K562 (cell line): ENCODE data around the gene MTA1. TPM values are rescaled to one million over a fixed set of nuclear protein-coding genes. Genes with fewer than 3 reads are reported as not detected.

Experiments used
- ATAC-seq: fragments of 200-7000 bp; cut with Tn5 transposase; 3 replicates; pipeline ENCODE4 v1.9.1; 2020; ENCODE audit warnings: moderate library complexity
- BruUV-seq: library from RNA; stranded (reverse); fragments of 400-500 nt; replicated peaks from 2 replicates; lab custom pipeline; 2021; lab: Mats Ljungman, UMichigan
- CTCF ChIA-PET: fragments of 300-600 bp; formaldehyde crosslinking; extraction: SDS; loops from one replicate; lab custom pipeline; 2021; ENCODE audit warnings: low intra/inter-chr PET ratio; lab: Yijun Ruan, JAX
- POLR2A ChIA-PET: fragments of 300-600, 350-650 bp; sonication (Branson Sonifier 250); formaldehyde crosslinking; extraction: SDS; loops from one replicate; lab custom pipeline; 2021; ENCODE audit warnings: antibody characterized with exemption, inconsistent platforms; lab: Yijun Ruan, JAX
- DNase-seq, 4 experiments: peaks; one replicate each; pipeline versions ENCODE4 v3.0.0 to v3.0.0-alpha.2; 2011 to 2018; ENCODE audit warnings: low spot score in 3 of 4, mixed read lengths in 3 of 4; ENCODE audit errors: extremely low read depth in 1 of 4
- FAIRE-seq: peaks from 2 replicates; lab custom pipeline; 2011; peaks lifted over from hg19 to GRCh38; lab: Jason Lieb, UNC
- H2AFZ ChIP-seq: 2 replicates; pipeline ENCODE4 v1.6.0; 2011; ENCODE audit warnings: low read depth, low read length, control low read depth, inconsistent platforms
- H3K27ac ChIP-seq: fragments of 200-600 bp; 3 replicates; pipeline ENCODE4 v1.8.0; 2011; ENCODE audit warnings: low read depth, mild to moderate bottlenecking, control low read depth, inconsistent platforms, low read length, moderate library complexity, mixed read lengths; ENCODE audit errors: extremely low read depth
- H3K27me3 ChIP-seq, 2 experiments: fragments of 300-600 bp in 1 of 2; 2 replicates in 1 of 2; 3 replicates in 1 of 2; pipeline versions ENCODE4 v1.6.0 to v1.8.0; 2011; ENCODE audit warnings: inconsistent platforms in 2 of 2, low read length in 2 of 2, mild to moderate bottlenecking in 1 of 2, mixed read lengths in 1 of 2, moderate library complexity in 1 of 2; ENCODE audit not compliant: control insufficient read depth in 2 of 2, insufficient read depth in 2 of 2
- H3K36me3 ChIP-seq: fragments of 300-600 bp; 3 replicates; pipeline ENCODE4 v1.8.0; 2011; ENCODE audit warnings: mild to moderate bottlenecking, low read length, inconsistent platforms; ENCODE audit not compliant: control insufficient read depth, insufficient read depth
- H3K4me1 ChIP-seq, 2 experiments: fragments of 200-600 bp in 1 of 2; replicated peaks in 1 of 2; 2 replicates in 1 of 2; 3 replicates in 1 of 2; pipeline versions ENCODE4 v1.5.1 to v1.8.0; 2011; ENCODE audit warnings: inconsistent platforms in 2 of 2, low read length in 2 of 2, mild to moderate bottlenecking in 1 of 2, mixed read lengths in 1 of 2, moderate library complexity in 1 of 2; ENCODE audit not compliant: control insufficient read depth in 2 of 2, insufficient read depth in 2 of 2
- H3K4me2 ChIP-seq: 2 replicates; pipeline ENCODE4 v1.6.1; 2011; ENCODE audit warnings: low read length, control low read depth, inconsistent platforms, mixed read lengths; ENCODE audit not compliant: insufficient read depth
- H3K4me3 ChIP-seq: fragments of 200-600 bp; sonication (generic), shearing (Covaris generic); 2 replicates; pipeline ENCODE4 v1.5.1; 2016; ENCODE audit warnings: control low read depth, inconsistent platforms
- H3K79me2 ChIP-seq: fragments of 200-600 bp; 3 replicates; pipeline ENCODE4 v1.8.0; 2011; ENCODE audit warnings: low read length, inconsistent platforms; ENCODE audit not compliant: control insufficient read depth, insufficient read depth
- H3K9ac ChIP-seq, 2 experiments: 2 replicates each; pipeline versions ENCODE4 v1.6.0 to v1.6.1; 2011; ENCODE audit warnings: low read depth in 2 of 2, low read length in 2 of 2, control low read depth in 1 of 2, inconsistent platforms in 1 of 2, mild to moderate bottlenecking in 1 of 2, mixed read lengths in 1 of 2; ENCODE audit not compliant: insufficient read depth in 1 of 2
- H3K9me1 ChIP-seq: one replicate; pipeline ENCODE4 v1.6.0; 2011; ENCODE audit warnings: inconsistent platforms, mild to moderate bottlenecking, low read length, moderate library complexity; ENCODE audit not compliant: control insufficient read depth, insufficient read depth
- H3K9me3 ChIP-seq: replicated peaks from 2 replicates; pipeline ENCODE4 v1.5.1; 2011; ENCODE audit warnings: low read depth, low read length, inconsistent platforms; ENCODE audit not compliant: control insufficient read depth, insufficient read depth
- H4K20me1 ChIP-seq: replicated peaks from 2 replicates; pipeline ENCODE4 v1.6.1; 2011; ENCODE audit warnings: low read length, inconsistent platforms, mixed read lengths; ENCODE audit not compliant: control insufficient read depth, insufficient read depth
- BRCA1 ChIP-seq, 2 experiments: fragments of 450-650 bp in 1 of 2; sonication (generic) in 1 of 2; formaldehyde crosslinking in 1 of 2; IDR thresholded peaks; 2 replicates each; pipeline versions ENCODE4 v1.5.0 to v1.6.1; 2017 to 2020; ENCODE audit warnings: mild to moderate bottlenecking in 1 of 2, missing genetic modification reagents in 1 of 2
- EP400 ChIP-seq: fragments of 450-650 bp; IDR thresholded peaks from 2 replicates; pipeline ENCODE4 v1.6.1; 2017; ENCODE audit warnings: antibody characterized with exemption, mild to moderate bottlenecking, moderate library complexity
- GABPB1 ChIP-seq: sonication (generic); formaldehyde crosslinking; IDR thresholded peaks from 2 replicates; pipeline ENCODE4 v1.8.0; 2022; ENCODE audit warnings: mild to moderate bottlenecking, missing genetic modification reagents
- HMG20B ChIP-seq: fragments of 250-450 bp; sonication (Bioruptor Pico); IDR thresholded peaks from 2 replicates; pipeline ENCODE4 v1.5.0; 2021; ENCODE audit warnings: mild to moderate bottlenecking
- JUND ChIP-seq, 2 experiments: IDR thresholded peaks; 2 replicates in 1 of 2; 3 replicates in 1 of 2; pipeline ENCODE4 v1.6.1; 2011; ENCODE audit warnings: borderline replicate concordance in 2 of 2, low read depth in 2 of 2, low read length in 2 of 2, improper control_type of control experiment in 1 of 2, missing biosample characterization in 1 of 2, missing genetic modification characterization in 1 of 2, missing genetic modification reagents in 1 of 2
- KLF16 ChIP-seq: IDR thresholded peaks from 2 replicates; pipeline ENCODE4 v1.6.1; 2016; ENCODE audit warnings: antibody characterized with exemption
- PYGO2 ChIP-seq: fragments of 450-650 bp; IDR thresholded peaks from 2 replicates; pipeline ENCODE4 v1.6.1; 2016; ENCODE audit warnings: mild to moderate bottlenecking, missing genetic modification characterization, moderate library complexity, missing compliant biosample characterization
- RBFOX2 ChIP-seq: fragments of 200-400 bp; formaldehyde crosslinking; IDR thresholded peaks from 2 replicates; pipeline ENCODE4 v1.6.1; 2017; ENCODE audit warnings: low read depth, mild to moderate bottlenecking, low read length, moderate library complexity
- SP1 ChIP-seq: sonication (generic); formaldehyde crosslinking; IDR thresholded peaks from 2 replicates; pipeline ENCODE4 v1.8.1; 2022; ENCODE audit warnings: mild to moderate bottlenecking, missing genetic modification reagents
- STAG1 ChIP-seq: sonication (generic); formaldehyde crosslinking; IDR thresholded peaks from 2 replicates; pipeline ENCODE4 v1.5.0; 2020; ENCODE audit warnings: missing genetic modification reagents, borderline replicate concordance
- WHSC1 ChIP-seq: IDR thresholded peaks from one replicate; pipeline ENCODE4 v1.6.1; 2012; ENCODE audit warnings: low read length, control low read depth, inconsistent platforms
- XRCC5 ChIP-seq: fragments of 200-400 bp; formaldehyde crosslinking; IDR thresholded peaks from 2 replicates; pipeline ENCODE4 v1.6.1; 2017; ENCODE audit warnings: low read depth, mild to moderate bottlenecking, low read length
- YY1 ChIP-seq, 3 experiments: IDR thresholded peaks; 2 replicates each; pipeline ENCODE4 v1.6.1; 2011; ENCODE audit warnings: low read length in 2 of 3, mild to moderate bottlenecking in 2 of 3, moderate library complexity in 2 of 3, borderline replicate concordance in 1 of 3, control low read depth in 1 of 3, low read depth in 1 of 3; ENCODE audit not compliant: insufficient read depth in 3 of 3, insufficient replicate concordance in 2 of 3, control insufficient read depth in 1 of 3, insufficient read length in 1 of 3; ENCODE audit errors: extremely low read depth in 1 of 3
- ZNF143 ChIP-seq: sonication (generic); formaldehyde crosslinking; IDR thresholded peaks from 2 replicates; pipeline ENCODE4 v1.9.0; 2022; ENCODE audit warnings: mild to moderate bottlenecking, missing genetic modification reagents
- ZNF146 ChIP-seq: IDR thresholded peaks from one replicate; pipeline ENCODE4 v1.6.1; 2018; ENCODE audit warnings: missing compliant biosample characterization; ENCODE audit not compliant: unreplicated experiment
- ZNF384 ChIP-seq: IDR thresholded peaks from 2 replicates; pipeline ENCODE4 v1.6.1; 2012; ENCODE audit warnings: low read depth, low read length, improper control_type of control experiment
- WGBS: fragments of 100-300 bp; shearing (Covaris generic); methylation state at CpG from one replicate; pipeline ENCODE4 v1.1.6; 2016; ENCODE audit warnings: low coverage, mixed read lengths; ENCODE audit not compliant: insufficient coverage; ENCODE audit errors: missing lambda C conversion rate; 5-methylcytosine and 5-hydroxymethylcytosine counted together
- in situ Hi-C: fragments of 300-500 bp; cut with MboI; formaldehyde crosslinking; loops from 4 replicates; pipeline ENCODE4 v1.15.0; 2018; ENCODE audit warnings: inconsistent platforms, mixed read lengths
- intact Hi-C: fragments of 100-400 bp; cut with micrococcal nuclease; formaldehyde crosslinking; loops from 2 replicates; pipeline ENCODE4 v1.14.2; 2022
- polyA plus RNA-seq, 8 experiments: library from polyadenylated mRNA; depleted of rRNA in 4 of 8; stranded (reverse) in 5 of 8; unstranded in 3 of 8; fragments of >200 nt; fragmentation: Nextera tagmentation in 2 of 8; fragmentation: Illumina TruSeq in 1 of 8; extraction: Ambion mirVana in 2 of 8; extraction: Trizol in 1 of 8; gene quantifications; 2 replicates each; pipeline versions ENCODE4 v1.2.1 to v1.2.3, GENCODE V29; 2011 to 2014; ENCODE audit warnings: inconsistent platforms in 1 of 8, missing spikeins in 1 of 8
- total RNA-seq, 7 experiments: library from RNA; depleted of rRNA in 6 of 7; stranded (reverse); fragments of >200 nt in 6 of 7; fragmentation: Illumina TruSeq in 2 of 7; extraction: Trizol in 2 of 7; gene quantifications; 2 replicates each; pipeline versions ENCODE4 v1.2.1 to v1.2.3, GENCODE V29; 2011 to 2021; ENCODE audit warnings: low replicate concordance in 1 of 7
- TF ChIP-seq, protein P1 (sequence below): sonication (generic); formaldehyde crosslinking; IDR thresholded peaks from 2 replicates; pipeline ENCODE4 v1.8.0; 2022; ENCODE audit warnings: missing genetic modification reagents, mild to moderate bottlenecking, moderate library complexity, borderline replicate concordance
- TF ChIP-seq, protein P2 (sequence below): fragments of 450-650 bp; formaldehyde crosslinking; IDR thresholded peaks from 2 replicates; pipeline ENCODE4 v1.4.0; 2022; ENCODE audit warnings: mild to moderate bottlenecking, moderate library complexity

MTA1 gene
- total and polyA plus RNA-seq, 9 of the 15 experiments (the other 6 are each of a cell fraction or from before 2014, with no cell fraction given), result 0.13 to 118 (median 32.3) TPM

DNA sequence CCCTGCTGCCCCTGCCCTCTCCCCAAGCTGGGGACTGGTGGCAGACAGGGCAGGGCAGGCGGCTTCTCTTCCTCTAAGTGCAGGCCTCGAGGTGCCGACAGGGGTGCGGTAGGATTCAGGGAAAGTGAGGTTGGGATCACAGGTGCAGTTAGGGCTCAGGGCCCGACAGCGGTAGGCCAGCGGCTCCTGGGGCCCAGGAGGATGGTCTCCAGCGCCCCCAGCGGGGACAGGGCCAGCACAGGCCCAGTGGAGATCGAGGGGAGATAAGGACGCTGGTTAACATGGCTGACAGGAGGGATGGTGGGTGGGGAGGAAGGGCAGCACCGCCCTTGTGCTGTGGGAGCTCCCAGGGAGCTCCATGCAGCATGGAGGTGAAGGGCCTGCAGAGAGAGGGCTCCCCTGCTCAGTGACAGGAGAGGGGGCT lies 66.1 kb downstream of the MTA1 start:
- intact Hi-C loops, result loop anchor here (5.0 kb wide), 1 partner anchor 38 kb away; no protein-coding TSS in a partner anchor
- peak; percentile 79 for FAIRE-seq
- no peak for TF ChIP-seq STAG1 (CRISPR knock-in tag)
- TF ChIP-seq KLF16, result no peak
- no peak for TF ChIP-seq ZNF384
- TF ChIP-seq XRCC5, result 0 out of 2 replicates have a peak, but pooled peaks have one; percentile 34
- TF ChIP-seq WHSC1, result no peak
- no peak for TF ChIP-seq HMG20B
- TF ChIP-seq RBFOX2, result peak; percentile 37; the same call in 1 of the 2 replicates
- TF ChIP-seq BRCA1 (IDR thresholded peaks at IDR 0.05), result no peak
- TF ChIP-seq BRCA1 (CRISPR knock-in tag; IDR thresholded peaks at IDR 0.05), result no peak
- no peak for TF ChIP-seq ZNF146 (CRISPR knock-in tag)
- TF ChIP-seq, protein P1, sequence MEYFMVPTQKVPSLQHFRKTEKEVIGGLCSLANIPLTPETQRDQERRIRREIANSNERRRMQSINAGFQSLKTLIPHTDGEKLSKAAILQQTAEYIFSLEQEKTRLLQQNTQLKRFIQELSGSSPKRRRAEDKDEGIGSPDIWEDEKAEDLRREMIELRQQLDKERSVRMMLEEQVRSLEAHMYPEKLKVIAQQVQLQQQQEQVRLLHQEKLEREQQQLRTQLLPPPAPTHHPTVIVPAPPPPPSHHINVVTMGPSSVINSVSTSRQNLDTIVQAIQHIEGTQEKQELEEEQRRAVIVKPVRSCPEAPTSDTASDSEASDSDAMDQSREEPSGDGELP, result peak; percentile 53; the same call in 1 of the 2 replicates
- TF ChIP-seq, protein P2, sequence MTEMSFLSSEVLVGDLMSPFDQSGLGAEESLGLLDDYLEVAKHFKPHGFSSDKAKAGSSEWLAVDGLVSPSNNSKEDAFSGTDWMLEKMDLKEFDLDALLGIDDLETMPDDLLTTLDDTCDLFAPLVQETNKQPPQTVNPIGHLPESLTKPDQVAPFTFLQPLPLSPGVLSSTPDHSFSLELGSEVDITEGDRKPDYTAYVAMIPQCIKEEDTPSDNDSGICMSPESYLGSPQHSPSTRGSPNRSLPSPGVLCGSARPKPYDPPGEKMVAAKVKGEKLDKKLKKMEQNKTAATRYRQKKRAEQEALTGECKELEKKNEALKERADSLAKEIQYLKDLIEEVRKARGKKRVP, result no peak
- TF ChIP-seq SP1, result no peak
- no peak for TF ChIP-seq ZNF143 (CRISPR knock-in tag)
- TF ChIP-seq EP400, result no peak
- TF ChIP-seq YY1 (IDR thresholded peaks at IDR 0.05; ENCODE audit: borderline replicate concordance in 1 of 3, control insufficient read depth in 1 of 3, extremely low read depth in 1 of 3, insufficient read depth in 3 of 3, insufficient read length in 1 of 3, insufficient replicate concordance in 2 of 3, low read depth in 1 of 3, low read length in 2 of 3), result peak; percentile 43 to 86 (median 61)
- 0 out of 2 replicates have a peak, but pooled peaks have one; percentile 9 for TF ChIP-seq JUND (IDR thresholded peaks at IDR 0.05; ENCODE audit: borderline replicate concordance, low read depth, low read length)
- TF ChIP-seq JUND (tag; IDR thresholded peaks at IDR 0.05; ENCODE audit: borderline replicate concordance, low read depth, low read length), result no peak
- 0 out of 2 replicates have a peak, but pooled peaks have one; percentile 31 for TF ChIP-seq GABPB1 (CRISPR knock-in tag)
- no peak for TF ChIP-seq PYGO2 (tag)

More for the DNA sequence above, 66.1 kb downstream of the MTA1 start:
- Histone ChIP-seq H3K27me3 (no peaks in the 10 kb centered on the region), H3K36me3 (no peaks in the 10 kb centered on the region), H4K20me1 (no peaks in the 10 kb centered on the region), H3K4me3 (no peak overlapping the region), H3K4me1 (peaks cover 12 to 94% of the 10 kb centered on the region in 2 experiments), H3K9ac (peak overlapping the region in 1 of 2 experiments; percentile 83; a peak in 2 of 4 replicates), H3K27ac (no peak overlapping the region), H3K9me3 (no peaks in the 10 kb centered on the region), H3K9me1 (no peaks in the 10 kb centered on the region), H2AFZ (peak overlapping the region; percentile 55; the same call in 1 of the 2 replicates), H3K4me2 (no peak overlapping the region), H3K79me2 (no peaks in the 10 kb centered on the region)
- DNase-seq (peak; percentile 70 to 81 (median 76)), ATAC-seq (peak; percentile 44)
- no TSS peak for BruUV-seq
- in situ Hi-C loops, result loop anchor here (5.0 kb wide), 1 partner anchor 113 kb away; no protein-coding TSS in a partner anchor
- POLR2A ChIA-PET, result interaction anchor here (1.0 kb wide), 1 partner anchor 88 kb away, joined by 3 read pairs; no protein-coding TSS in a partner anchor
- CTCF ChIA-PET, result no interaction called here
- WGBS, result 8% methylated on average over 5 of the region's 12 CpGs
